Fibroblast of peridontal ligament (primary cell): Measurements from ENCODE around the gene HEXA.

Source experiments
- DNase-seq: peaks from one replicate; pipeline ENCODE4 v3.0.0-alpha.2; 2010; ENCODE audit errors: extremely low read depth

Gene HEXA

GRCh38 chr15:72319985-72320671, 55.7 kb downstream of the HEXA start, which contains the start of gene CELF6:
TSS of gene CELF6 (minus strand) at chr15:72320157. CDS start at chr15:72319874, 283 bp downstream.
- peak; percentile 63 for DNase-seq

DNA sequence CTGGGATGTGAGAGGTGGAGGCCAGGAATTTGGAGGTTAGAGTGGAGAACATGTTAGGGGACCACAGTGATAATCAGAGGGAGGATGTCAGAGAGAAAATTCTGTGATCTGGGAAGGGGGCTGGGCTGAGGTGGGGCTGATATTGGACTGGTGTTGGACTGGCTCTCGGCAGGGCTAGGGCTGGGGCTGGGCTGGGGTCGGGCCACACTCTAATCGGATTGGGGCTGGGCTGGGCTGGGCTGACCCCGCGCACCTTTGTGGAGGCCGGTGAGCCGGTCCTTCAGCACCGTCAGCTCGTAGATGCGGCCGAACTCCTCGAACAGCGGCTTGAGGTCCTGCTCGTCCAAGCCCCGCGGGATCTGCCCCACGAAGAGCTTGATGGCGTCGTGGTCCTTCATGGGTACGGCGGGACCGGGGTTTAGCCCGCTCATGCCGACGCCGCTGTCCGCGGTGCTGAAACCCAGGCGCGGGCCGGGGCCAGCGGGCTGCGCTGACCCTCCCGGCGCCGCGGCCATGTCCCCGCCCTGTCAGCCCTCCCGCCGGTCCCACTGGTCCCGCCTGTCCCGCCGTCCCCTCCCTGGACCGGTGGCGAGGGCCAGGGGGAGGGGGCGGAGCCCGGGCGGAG, 56.3 kb downstream of the HEXA start:
- peak; percentile 41 for DNase-seq

- no peak for DNase-seq
Observed at GRCh38 chr15:72318408-72318942, 57.3 kb downstream of the HEXA start.

GRCh38 chr15:72315706-72316370, 60.0 kb downstream of the HEXA start:
- peak; percentile 7 for DNase-seq

DNA sequence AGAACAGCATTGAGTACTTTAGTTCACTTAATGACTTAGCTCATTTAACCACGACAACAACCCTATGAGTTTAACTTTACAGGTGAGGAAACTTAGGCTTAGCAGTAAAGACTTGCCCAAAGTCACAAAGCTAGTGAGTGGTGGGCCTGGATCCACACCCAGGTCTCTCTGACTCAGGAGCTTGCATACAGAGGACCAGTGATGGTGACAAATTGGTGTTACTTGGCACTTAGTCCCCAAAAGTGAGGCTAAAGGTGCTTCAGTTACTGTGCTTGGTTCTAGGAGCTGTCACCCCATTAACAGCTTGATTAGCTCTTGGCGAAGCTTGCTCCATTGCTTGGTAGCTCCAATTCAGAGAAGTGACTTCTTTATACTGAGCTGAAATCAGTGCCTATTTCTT, 61.9 kb downstream of the HEXA start:
- DNase-seq: no peak

GRCh38 chr15:72313448-72313840, 62.4 kb downstream of the HEXA start:
- DNase-seq: no peak

DNA sequence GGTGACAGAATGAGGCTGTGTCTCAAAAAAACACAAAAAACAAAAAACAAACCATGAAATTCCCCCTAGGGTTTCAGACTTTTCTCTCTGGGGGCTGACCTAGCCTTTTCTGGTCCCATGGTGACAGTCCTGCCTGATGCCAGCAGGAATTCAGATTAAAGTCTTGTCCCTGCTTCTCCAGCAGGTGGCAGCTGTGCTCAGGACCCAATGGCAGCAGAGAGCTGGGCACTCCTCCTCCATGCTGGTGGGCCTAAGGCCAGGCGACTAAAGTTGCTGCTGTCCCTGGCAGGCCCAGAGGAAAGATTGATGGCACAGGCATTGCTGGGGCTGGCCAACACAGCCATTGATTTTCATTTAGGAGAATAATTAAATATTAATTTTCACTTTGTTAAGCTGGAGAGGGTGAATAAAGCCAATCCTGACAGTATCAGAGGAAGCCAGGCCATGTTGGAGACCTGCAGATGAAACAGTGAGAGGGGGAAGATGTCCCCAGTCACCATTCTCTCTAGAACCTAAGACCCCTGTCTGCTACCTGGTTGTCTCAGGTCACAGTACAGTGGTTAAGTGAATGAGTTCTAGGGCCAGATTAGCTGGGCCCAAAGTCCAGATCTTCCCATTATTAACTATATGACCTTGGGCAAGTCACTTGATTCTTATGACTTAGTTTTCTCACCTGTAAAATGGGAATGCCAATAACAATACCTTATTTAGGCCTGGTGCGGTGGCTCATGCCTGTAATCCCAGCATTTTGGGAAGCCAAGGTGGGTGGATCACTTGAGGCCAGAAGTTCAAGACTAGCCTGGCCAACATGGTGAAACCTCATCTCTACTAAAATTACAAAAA, 63.0 kb downstream of the HEXA start:
- DNase-seq: peak; percentile 65

- DNase-seq: no peak
Observed at GRCh38 chr15:72307026-72307425, 68.8 kb downstream of the HEXA start.

- DNase-seq: peak; percentile 27
Observed at GRCh38 chr15:72306211-72306785, 69.5 kb downstream of the HEXA start.

DNA sequence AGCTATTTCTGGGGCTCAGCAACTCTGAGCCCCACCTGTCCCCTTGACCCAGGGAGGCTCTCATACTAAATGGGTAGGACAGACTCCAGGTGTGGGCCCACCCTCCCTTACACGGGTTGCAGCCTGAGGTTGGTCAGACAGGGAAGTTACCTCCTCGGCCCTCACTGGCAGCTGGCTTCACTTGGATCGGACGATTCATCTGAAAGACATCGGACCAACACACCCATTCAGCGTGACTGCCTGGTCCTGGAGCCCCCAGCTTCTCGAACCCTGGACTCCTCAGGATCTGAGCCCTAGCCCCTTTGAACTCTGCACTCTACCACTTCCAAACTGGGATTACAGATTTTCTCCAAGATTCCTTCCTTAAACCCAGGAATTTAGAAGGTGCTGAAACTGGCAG, 71.2 kb downstream of the HEXA start:
- DNase-seq: no peak

DNA sequence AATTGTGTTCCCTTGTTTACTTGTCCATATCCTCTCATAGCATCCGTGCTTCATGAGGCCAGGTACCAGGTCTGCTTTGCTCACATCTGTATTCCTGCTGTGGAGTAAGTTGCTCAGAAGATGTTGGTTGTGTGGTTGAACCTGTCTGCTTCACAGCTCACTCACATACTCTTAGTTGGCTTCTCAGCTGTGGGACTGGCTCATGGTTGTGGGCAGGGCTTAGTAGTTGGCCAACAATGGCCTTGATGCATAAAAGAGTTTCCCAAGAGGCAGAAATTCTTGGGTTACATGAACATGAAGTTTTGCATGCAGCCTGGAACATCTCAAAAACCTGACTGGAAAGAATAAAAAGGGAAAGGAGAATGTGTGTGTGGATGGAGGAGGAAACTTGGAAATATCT, 72.9 kb downstream of the HEXA start:
- DNase-seq: peak; percentile 6
